IPS-15b (cell line): ENCODE data around the gene CAMK4.
"Not testable (repeated sequence)": the region's sequence is repeated elsewhere in the genome, so short reads cannot be mapped to it uniquely, and the experiment has no call there.

ENCODE experiments used
- H3K27me3 ChIP-seq: one replicate; pipeline ENCODE4 v1.6.1; 2013; ENCODE audit warnings: low read length; ENCODE audit not compliant: control insufficient read depth, insufficient read depth
- H3K36me3 ChIP-seq: one replicate; pipeline ENCODE4 v1.6.1; 2013; ENCODE audit warnings: low read length; ENCODE audit not compliant: control insufficient read depth, insufficient read depth
- H3K4me1 ChIP-seq: one replicate; pipeline ENCODE4 v1.6.1; 2013; ENCODE audit warnings: mild to moderate bottlenecking, low read length; ENCODE audit not compliant: control insufficient read depth, insufficient read depth
- H3K4me3 ChIP-seq: one replicate; pipeline ENCODE4 v1.5.1; 2013; ENCODE audit warnings: low read depth, low read length
- H3K9ac ChIP-seq: one replicate; pipeline ENCODE4 v1.6.1; 2013; ENCODE audit warnings: low read depth, mild to moderate bottlenecking, low read length
- H3K9me3 ChIP-seq: one replicate; pipeline ENCODE4 v1.6.1; 2013; ENCODE audit warnings: mild to moderate bottlenecking, low read length; ENCODE audit not compliant: control insufficient read depth, insufficient read depth

Gene CAMK4

GRCh38 chr5:111326551-111326950 lies 102.4 kb downstream of the CAMK4 start:
- H3K27me3 ChIP-seq = no peaks in the 10 kb centered on the region
- H3K4me3 ChIP-seq = no peak overlapping the region
- no peaks in the 10 kb centered on the region for H3K9me3 ChIP-seq
- no peak overlapping the region for H3K9ac ChIP-seq
- H3K4me1 ChIP-seq = no peaks in the 10 kb centered on the region
- no peaks in the 10 kb centered on the region for H3K36me3 ChIP-seq

GRCh38 chr5:111337133-111337532 lies 112.9 kb downstream of the CAMK4 start:
- H3K27me3 ChIP-seq = no peaks in the 10 kb centered on the region
- no peaks in the 10 kb centered on the region for H3K4me1 ChIP-seq
- no peak overlapping the region for H3K4me3 ChIP-seq
- H3K36me3 ChIP-seq = no peaks in the 10 kb centered on the region
- H3K9ac ChIP-seq = no peak overlapping the region
- no peaks in the 10 kb centered on the region for H3K9me3 ChIP-seq

GRCh38 chr5:111337688-111338087 lies 113.5 kb downstream of the CAMK4 start:
- no peaks in the 10 kb centered on the region for H3K27me3 ChIP-seq
- no peak overlapping the region for H3K9ac ChIP-seq
- no peak overlapping the region for H3K4me3 ChIP-seq
- no peaks in the 10 kb centered on the region for H3K9me3 ChIP-seq
- H3K36me3 ChIP-seq = no peaks in the 10 kb centered on the region
- no peaks in the 10 kb centered on the region for H3K4me1 ChIP-seq

DNA sequence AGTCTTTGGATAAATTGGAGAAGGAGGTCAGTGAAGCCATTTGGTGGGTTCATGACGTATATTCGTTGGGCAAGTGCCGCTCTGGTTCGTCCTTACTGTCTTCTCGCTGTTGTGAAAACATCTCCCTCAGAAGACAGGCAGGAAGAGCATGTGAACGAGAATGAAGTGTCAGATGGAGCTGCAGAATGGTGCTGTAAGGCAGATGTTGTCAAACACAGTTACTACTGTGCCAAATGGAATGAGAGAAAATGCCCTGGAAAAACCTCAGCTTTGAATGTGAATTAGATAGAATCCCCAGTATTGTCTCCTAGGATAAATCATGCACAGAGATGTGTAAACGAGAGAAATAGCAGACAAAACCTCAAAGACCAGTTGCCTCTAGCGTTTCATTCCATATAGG lies 121.5 kb downstream of the CAMK4 start:
- no peaks in the 10 kb centered on the region for H3K4me1 ChIP-seq
- no peak overlapping the region for H3K9ac ChIP-seq
- no peaks in the 10 kb centered on the region for H3K36me3 ChIP-seq
- H3K4me3 ChIP-seq = no peak overlapping the region
- no peaks in the 10 kb centered on the region for H3K27me3 ChIP-seq
- no peaks in the 10 kb centered on the region for H3K9me3 ChIP-seq

DNA sequence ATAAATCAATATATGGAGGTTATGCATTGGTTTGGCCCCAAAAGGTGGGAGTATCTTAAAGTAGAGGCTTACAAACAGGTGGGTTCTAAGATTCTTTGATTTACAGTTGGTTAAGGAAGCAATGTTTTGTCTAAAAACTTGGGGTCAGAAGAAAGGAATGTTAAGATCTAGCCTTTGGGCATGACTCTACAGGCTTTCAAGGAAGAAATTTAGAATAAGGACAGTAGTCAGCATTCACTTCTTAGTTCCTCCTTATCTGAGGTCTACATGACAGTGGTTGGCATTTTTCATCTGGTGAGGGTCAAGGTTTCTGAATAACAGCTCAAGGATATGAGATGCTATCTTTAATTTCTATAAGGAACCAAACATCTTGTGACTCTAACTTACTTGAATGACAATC lies 122.8 kb downstream of the CAMK4 start:
- no peaks in the 10 kb centered on the region for H3K9me3 ChIP-seq
- H3K4me1 ChIP-seq = no peaks in the 10 kb centered on the region
- H3K27me3 ChIP-seq = no peaks in the 10 kb centered on the region
- no peaks in the 10 kb centered on the region for H3K36me3 ChIP-seq
- no peak overlapping the region for H3K9ac ChIP-seq
- H3K4me3 ChIP-seq = no peak overlapping the region

- Histone ChIP-seq H3K27me3 (no peaks in the 10 kb centered on the region), H3K9me3 (no peaks in the 10 kb centered on the region), H3K9ac (no peak overlapping the region)
These were observed 124.6 kb downstream of the CAMK4 start for GRCh38 chr5:111348661-111349329.

DNA sequence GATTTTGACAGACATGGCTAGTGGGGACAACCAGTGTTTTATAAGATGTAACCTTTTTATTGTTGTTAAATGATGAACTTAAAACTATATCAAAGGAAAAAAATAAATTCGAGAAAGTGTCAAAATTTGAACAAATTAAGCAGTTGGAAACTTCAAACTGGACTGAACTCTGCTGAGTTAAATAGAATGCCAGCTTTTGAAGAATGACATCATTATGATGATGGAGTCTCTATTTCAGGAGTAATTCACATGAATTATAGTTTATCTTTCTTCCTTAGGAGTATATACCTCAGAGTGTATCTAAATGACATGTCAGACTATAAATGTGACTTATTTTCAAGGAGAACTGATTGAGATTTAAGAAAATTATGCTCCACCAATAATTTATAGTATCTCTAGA lies 125.2 kb downstream of the CAMK4 start:
- H3K4me1 ChIP-seq = no peaks in the 10 kb centered on the region
- H3K9ac ChIP-seq = no peak overlapping the region
- no peaks in the 10 kb centered on the region for H3K36me3 ChIP-seq
- no peaks in the 10 kb centered on the region for H3K9me3 ChIP-seq
- no peaks in the 10 kb centered on the region for H3K27me3 ChIP-seq
- H3K4me3 ChIP-seq = no peak overlapping the region

More at GRCh38 chr5:111348661-111349329, 124.6 kb downstream of the CAMK4 start:
- no peaks in the 10 kb centered on the region for H3K4me1 ChIP-seq
- no peak overlapping the region for H3K4me3 ChIP-seq
- H3K36me3 ChIP-seq = no peaks in the 10 kb centered on the region

DNA sequence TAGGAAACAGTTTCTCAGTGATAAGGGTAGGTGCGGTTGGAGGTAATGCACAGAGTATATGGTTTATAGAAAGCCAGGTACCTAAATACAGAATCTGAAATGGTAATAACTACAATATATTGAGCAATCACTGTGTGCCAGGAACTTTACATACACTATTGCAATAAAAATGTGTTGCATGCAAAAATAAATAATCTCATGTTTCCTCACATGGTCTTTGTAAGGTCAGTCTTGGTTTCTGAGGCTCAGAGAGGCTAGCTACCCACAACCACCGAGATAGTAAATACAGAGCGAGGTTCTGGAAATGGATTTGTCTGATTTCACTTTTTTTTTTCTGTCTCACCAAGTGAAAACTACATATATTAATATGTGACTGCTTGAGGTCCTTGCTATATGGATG lies 128.9 kb downstream of the CAMK4 start:
- H3K9me3 ChIP-seq = no peaks in the 10 kb centered on the region
- H3K9ac ChIP-seq = no peak overlapping the region
- no peaks in the 10 kb centered on the region for H3K4me1 ChIP-seq
- H3K36me3 ChIP-seq = no peaks in the 10 kb centered on the region
- H3K4me3 ChIP-seq = no peak overlapping the region
- no peaks in the 10 kb centered on the region for H3K27me3 ChIP-seq

DNA sequence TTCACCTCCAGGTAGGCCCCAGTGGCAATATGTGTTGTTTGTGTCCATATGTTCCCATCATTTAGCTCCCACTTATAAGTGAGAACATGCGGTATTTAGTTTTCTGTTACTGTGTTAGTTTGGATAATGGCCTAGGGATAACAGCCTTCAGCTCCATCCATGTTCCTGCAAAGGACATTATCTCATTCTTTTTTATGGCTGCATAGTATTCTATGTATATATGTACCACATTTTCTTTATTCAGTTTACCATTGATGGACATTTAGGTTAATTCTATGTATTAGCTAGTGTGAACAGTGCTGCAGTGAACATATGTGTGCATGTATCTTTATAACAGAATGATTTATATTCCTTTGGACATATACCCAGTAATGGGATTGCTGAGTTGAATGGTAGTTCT lies 134.5 kb downstream of the CAMK4 start:
- H3K9me3 ChIP-seq, H3K4me1 ChIP-seq, H3K4me3 ChIP-seq, H3K36me3 ChIP-seq, H3K9ac ChIP-seq, H3K27me3 ChIP-seq: not testable (repeated sequence)

DNA sequence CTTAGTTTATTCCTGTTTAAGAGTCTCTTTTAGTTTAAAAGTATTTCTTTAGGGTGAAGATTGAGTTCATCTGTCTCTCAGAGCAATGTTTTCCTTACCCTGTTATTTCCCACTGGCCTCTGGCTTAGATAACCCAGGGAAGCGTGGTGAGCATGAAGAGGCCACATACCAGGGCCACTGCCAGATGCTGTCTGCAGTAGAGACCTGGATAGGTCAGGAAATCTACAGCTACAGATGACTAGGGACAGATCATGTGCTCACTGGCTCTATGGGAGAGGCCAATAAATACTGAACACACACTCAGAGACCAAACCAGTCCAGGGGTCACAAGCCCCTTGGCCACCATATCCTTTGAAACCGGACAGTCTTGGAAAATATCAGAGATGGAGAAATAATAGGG lies 136.0 kb downstream of the CAMK4 start:
- Histone ChIP-seq H3K4me3 (no peak overlapping the region), H3K4me1 (no peaks in the 10 kb centered on the region), H3K36me3 (no peaks in the 10 kb centered on the region), H3K27me3 (no peaks in the 10 kb centered on the region), H3K9me3 (no peaks in the 10 kb centered on the region), H3K9ac (no peak overlapping the region)

DNA sequence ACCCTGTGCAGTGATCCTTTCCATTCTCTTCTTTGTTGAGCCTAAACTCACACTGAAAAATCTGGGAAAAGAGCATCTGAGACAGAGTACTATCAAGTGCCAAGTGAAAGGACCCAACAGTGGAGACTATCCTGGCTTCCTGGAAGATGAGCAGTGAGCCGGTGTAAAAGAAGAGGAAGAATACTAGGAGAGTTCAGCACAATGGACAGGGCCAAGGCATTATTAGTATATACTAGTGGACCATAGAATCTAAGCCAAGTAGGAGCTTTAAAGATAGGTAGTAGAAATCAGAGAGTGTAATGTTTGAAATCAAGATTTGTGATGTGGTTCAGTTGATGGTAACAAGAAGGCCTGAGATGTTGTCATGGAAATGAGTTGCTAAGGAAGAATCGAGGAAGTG lies 140.8 kb downstream of the CAMK4 start:
- H3K9ac ChIP-seq = no peak overlapping the region

DNA sequence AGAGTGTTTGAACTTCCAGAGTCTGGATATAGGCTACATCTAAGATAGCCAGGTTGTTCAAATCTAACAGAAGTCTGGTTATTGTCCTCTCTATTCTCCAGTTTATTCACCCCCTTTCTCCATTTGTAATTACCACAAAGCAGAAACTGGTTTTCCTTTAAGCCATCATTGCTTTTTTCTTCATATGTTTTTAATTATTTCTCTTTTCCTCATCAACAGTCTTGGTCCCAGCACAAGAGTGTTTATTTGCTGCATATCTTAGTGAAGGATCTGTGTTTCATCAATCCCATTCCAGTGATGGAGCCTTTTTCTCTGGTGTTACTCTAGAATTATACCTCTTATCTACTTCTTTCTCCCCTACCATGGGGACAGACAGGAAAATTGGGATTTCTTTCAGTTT lies 142.2 kb downstream of the CAMK4 start:
- no peak overlapping the region for H3K9ac ChIP-seq
- no peaks in the 10 kb centered on the region for H3K27me3 ChIP-seq
- no peaks in the 10 kb centered on the region for H3K36me3 ChIP-seq
- no peaks in the 10 kb centered on the region for H3K4me1 ChIP-seq
- H3K4me3 ChIP-seq = no peak overlapping the region
- H3K9me3 ChIP-seq = no peaks in the 10 kb centered on the region

More for the DNA sequence above, 140.8 kb downstream of the CAMK4 start:
- Histone ChIP-seq H3K27me3 (no peaks in the 10 kb centered on the region), H3K4me1 (no peaks in the 10 kb centered on the region), H3K9me3 (no peaks in the 10 kb centered on the region), H3K4me3 (no peak overlapping the region), H3K36me3 (no peaks in the 10 kb centered on the region)
